NCI-H1092 treated with DMSO at 0.1 percent for 48 hours (cell line): ENCODE data around the gene ZMYND19.
"Not testable (repeated sequence)": the region's sequence is repeated elsewhere in the genome, so short reads cannot be mapped to it uniquely, and the experiment has no call there.

ENCODE experiments used
- DNase-seq: peaks from one replicate; lab custom pipeline; 2025; lab: John Stamatoyannopoulos, UW

The ZMYND19 gene

DNA sequence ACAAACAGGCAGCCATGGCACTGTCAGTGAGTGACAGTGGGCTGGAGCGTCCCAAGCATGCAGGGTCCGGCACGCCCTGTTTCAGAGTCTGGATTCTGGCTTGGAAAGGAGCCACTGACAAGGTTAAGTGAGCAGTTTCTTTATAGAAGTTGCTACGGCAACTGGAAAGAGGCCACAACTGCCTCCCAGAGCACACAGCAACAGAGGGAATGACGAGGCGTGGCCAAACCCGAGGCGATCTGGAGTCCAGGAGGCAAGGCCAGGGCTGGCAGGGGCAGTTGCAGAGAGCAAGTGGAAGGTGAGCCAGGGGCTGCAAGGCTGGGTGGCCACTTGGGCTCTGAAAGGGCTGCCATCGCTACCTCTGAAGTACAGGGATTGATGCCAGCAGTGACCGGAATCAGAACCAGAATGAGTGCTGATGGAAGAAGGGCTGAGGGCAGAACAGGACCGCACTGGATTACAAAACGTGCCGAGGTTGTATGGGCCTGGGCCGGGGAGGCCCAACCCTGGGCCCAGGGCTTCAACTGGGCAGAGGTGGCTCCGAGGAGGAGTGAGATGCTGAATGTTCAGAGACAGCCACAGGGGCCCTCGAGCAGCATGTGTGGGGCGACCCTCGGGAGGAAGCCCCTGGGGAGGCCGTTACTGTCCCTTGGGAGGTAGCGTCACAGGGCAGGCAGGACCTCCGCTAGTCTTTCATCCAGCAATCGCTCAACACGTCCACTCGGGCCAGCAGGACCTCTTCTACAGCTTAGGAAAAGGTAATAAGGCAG, 34.1 kb downstream of the ZMYND19 start:
- DNase-seq, result no peak

DNA sequence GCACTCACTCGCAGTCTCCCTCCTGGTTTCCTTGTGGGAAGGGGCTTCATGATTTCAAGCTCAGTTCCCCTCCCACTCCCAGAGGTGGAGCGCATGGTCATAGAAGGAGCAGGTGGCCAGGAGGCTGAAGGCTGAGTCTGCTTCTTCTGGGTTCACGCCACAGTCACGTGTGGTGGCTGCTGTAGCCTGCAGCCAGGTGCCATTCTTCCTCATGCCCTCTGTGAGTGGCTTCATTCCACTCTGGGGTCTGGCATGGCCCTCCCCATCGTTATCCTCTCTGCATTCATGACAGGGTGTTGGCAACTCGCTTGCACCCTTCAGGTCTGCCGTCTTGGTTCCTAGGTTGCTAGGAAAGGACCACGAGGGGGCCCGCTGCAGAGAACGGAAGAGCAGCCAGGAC, 35.1 kb downstream of the ZMYND19 start:
- DNase-seq, result no peak

GRCh38 chr9:137554349-137554748, 36.0 kb downstream of the ZMYND19 start:
- DNase-seq, result no peak

- not testable (repeated sequence) for DNase-seq
Observed at GRCh38 chr9:137553654-137554053, 36.7 kb downstream of the ZMYND19 start.

GRCh38 chr9:137552022-137552768, 38.1 kb downstream of the ZMYND19 start:
- peak; percentile 32 for DNase-seq

GRCh38 chr9:137551264-137552021, 38.9 kb downstream of the ZMYND19 start, which contains the start of gene MRPL41:
TSS of gene MRPL41 (plus strand) at chr9:137551879. CDS start at chr9:137552082, 203 bp downstream.
- peak; percentile 93 for DNase-seq

DNA sequence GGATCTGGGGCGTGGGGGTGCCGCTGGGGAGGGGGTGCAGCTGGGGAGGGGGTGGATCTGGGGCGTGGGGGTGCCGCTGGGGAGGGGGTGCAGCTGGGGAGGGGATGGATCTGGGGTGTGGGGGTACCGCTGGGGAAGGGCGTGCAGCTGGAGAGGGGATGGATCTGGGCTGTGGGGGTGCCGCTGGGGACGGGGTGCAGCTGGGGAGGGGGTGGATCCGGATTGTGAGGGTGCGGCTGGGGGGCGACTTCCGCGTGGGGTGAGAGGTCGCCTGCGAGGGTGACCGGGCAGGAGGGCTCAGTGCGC, 39.4 kb downstream of the ZMYND19 start:
- DNase-seq, result not testable (repeated sequence)

DNA sequence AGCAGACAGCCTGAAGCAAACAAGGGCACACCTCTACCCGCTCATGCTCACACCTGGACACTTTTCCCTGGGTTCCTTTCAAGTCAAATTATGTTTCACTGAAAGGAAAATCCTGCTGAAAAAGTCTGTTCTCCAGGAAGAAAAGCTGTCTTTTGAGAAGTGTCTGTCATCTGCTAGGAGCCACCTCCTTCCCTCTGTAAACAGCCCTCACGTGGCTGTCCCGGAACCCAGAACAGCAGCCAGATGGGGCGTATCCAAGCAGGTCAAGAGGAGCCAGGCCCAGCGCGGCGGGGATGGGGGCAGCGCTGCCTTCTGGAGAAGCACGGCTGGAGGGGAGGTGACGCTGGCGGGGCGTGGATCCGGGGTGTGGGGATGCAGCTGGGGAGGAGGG, 40.1 kb downstream of the ZMYND19 start, which contains the start of gene PNPLA7:
Gene PNPLA7 (minus strand): TSS at position 172 of the 391 bp plus-strand sequence. CDS start 205 bp downstream, outside the sequence.
- peak; percentile 84 for DNase-seq

- DNase-seq, result no peak
Observed at GRCh38 chr9:137547687-137548543, 42.4 kb downstream of the ZMYND19 start.

DNA sequence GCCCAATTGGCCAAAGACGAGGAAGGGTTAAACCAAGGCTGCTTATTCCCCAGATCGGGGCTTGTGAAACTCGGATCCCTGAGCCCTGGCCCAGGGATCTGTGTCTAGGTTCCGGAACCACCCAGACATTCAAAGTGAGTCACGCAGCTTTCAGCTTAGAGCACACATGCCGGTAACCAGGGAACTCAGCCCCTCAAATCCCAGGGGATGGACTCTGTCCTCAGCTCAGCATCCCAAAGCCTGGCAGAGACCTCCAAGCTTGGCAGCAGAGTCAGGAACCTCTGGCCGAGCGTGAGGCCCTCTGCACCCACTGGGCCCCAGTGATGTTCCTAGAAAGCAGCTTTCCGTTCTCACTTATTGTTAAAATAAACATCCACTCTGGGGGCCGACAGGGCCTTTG, 45.2 kb downstream of the ZMYND19 start:
- no peak for DNase-seq

GRCh38 chr9:137544176-137544760, 46.0 kb downstream of the ZMYND19 start:
- DNase-seq, result no peak

GRCh38 chr9:137543237-137543963, 46.9 kb downstream of the ZMYND19 start:
- DNase-seq, result no peak

- no peak for DNase-seq
Observed at GRCh38 chr9:137542486-137542885, 47.8 kb downstream of the ZMYND19 start.

DNA sequence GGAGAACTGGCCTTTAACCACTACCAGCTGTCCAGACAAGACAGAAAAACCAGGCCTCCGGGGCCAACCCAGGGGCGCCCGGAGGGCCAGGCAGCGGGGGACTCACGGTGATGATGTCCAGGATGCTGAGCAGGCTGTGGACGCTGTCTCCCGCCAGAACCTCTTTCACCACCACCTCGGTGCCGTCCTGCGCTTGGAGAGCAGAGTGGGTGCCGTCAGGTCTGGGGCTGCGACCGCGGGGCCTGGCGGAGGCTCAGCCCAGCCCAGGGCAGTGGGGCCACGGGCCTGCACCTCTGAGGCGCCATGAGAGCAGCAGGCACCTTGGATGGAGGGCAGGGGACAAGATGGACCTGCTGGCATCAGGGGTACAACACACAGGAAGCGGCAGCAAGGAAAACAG, 49.8 kb downstream of the ZMYND19 start:
- no peak for DNase-seq

GRCh38 chr9:137538058-137538457, 52.3 kb downstream of the ZMYND19 start:
- DNase-seq, result no peak

GRCh38 chr9:137536594-137537131, 53.6 kb downstream of the ZMYND19 start:
- not testable (repeated sequence) for DNase-seq

DNA sequence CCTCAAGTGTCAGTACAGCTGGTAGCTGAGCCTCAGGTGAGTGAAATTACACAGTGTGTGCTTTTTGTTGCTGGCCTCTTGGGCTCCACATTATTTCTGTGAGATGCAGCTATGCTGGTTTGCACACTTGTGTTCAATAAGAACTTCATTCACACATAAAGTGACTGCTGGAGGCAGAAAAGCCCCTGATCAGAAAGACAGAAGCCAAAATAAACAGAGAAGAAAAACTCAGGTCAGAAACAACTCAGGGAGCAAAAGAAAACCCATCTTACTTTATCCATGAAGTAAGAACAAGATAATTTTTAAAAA, 55.2 kb downstream of the ZMYND19 start:
- DNase-seq, result no peak

- peak; percentile 88 for DNase-seq
Observed at GRCh38 chr9:137534256-137535119, 55.8 kb downstream of the ZMYND19 start.

- DNase-seq, result not testable (repeated sequence)
Observed at GRCh38 chr9:137532891-137533468, 57.3 kb downstream of the ZMYND19 start.
